Inflammatory macrophage treated with lipopolysaccharide for 4 hours (primary cell): Measurements from ENCODE around the gene DCC.

Source experiments
- DNase-seq: peaks from one replicate; pipeline ENCODE4 v3.0.0-alpha.2; 2020

DCC gene

GRCh38 chr18:52715991-52716390, 376.0 kb downstream of the DCC start:
- no peak for DNase-seq

GRCh38 chr18:52716973-52717372, 377.0 kb downstream of the DCC start:
- DNase-seq = no peak

- no peak for DNase-seq
These were observed 382.9 kb downstream of the DCC start for GRCh38 chr18:52722904-52723303.

- no peak for DNase-seq
These were observed 383.6 kb downstream of the DCC start for GRCh38 chr18:52723550-52723970.

- no peak for DNase-seq
These were observed 391.1 kb downstream of the DCC start for GRCh38 chr18:52730972-52731619.

GRCh38 chr18:52738946-52739345, 398.9 kb downstream of the DCC start:
- no peak for DNase-seq

- DNase-seq = no peak
These were observed 407.0 kb downstream of the DCC start for GRCh38 chr18:52746986-52747385.

GRCh38 chr18:52747869-52748268, 407.9 kb downstream of the DCC start:
- DNase-seq = no peak

- DNase-seq = no peak
These were observed 408.3 kb downstream of the DCC start for GRCh38 chr18:52748343-52748742.

- DNase-seq = no peak
These were observed 409.5 kb downstream of the DCC start for GRCh38 chr18:52749542-52749941.

GRCh38 chr18:52750995-52751394, 411.0 kb downstream of the DCC start:
- DNase-seq = no peak

GRCh38 chr18:52764316-52764715, 424.3 kb downstream of the DCC start:
- no peak for DNase-seq

GRCh38 chr18:52766002-52766545, 426.1 kb downstream of the DCC start:
- DNase-seq = no peak

- DNase-seq = no peak
These were observed 441.1 kb downstream of the DCC start for GRCh38 chr18:52781113-52781512.

- DNase-seq = no peak
These were observed 451.3 kb downstream of the DCC start for GRCh38 chr18:52791321-52791720.

- no peak for DNase-seq
These were observed 472.8 kb downstream of the DCC start for GRCh38 chr18:52812834-52813233.

- DNase-seq = no peak
These were observed 473.8 kb downstream of the DCC start for GRCh38 chr18:52813635-52814416.

GRCh38 chr18:52815651-52816050, 475.7 kb downstream of the DCC start:
- DNase-seq = no peak

GRCh38 chr18:52816121-52816520, 476.1 kb downstream of the DCC start:
- DNase-seq = no peak

GRCh38 chr18:52822160-52822559, 482.2 kb downstream of the DCC start:
- no peak for DNase-seq

- DNase-seq = no peak
These were observed 484.1 kb downstream of the DCC start for GRCh38 chr18:52824126-52824525.

GRCh38 chr18:52826994-52827393, 487.0 kb downstream of the DCC start:
- DNase-seq = no peak

- no peak for DNase-seq
These were observed 489.3 kb downstream of the DCC start for GRCh38 chr18:52829320-52829719.

- DNase-seq = no peak
These were observed 489.9 kb downstream of the DCC start for GRCh38 chr18:52829876-52830405.
